Activated gamma-delta T cell (primary cell): ENCODE measurements around the gene ZNF407.

ENCODE experiments used
- DNase-seq: peaks from one replicate; lab custom pipeline; 2025; lab: John Stamatoyannopoulos, UW

Gene ZNF407

GRCh38 chr18:75104483-75104882 lies 506.8 kb downstream of the ZNF407 start:
- no peak for DNase-seq

GRCh38 chr18:75105551-75106254 lies 508.0 kb downstream of the ZNF407 start:
- no peak for DNase-seq

- DNase-seq: no peak
Observed at GRCh38 chr18:75106746-75107145, 509.1 kb downstream of the ZNF407 start.

- no peak for DNase-seq
Observed at GRCh38 chr18:75107196-75107930, 509.7 kb downstream of the ZNF407 start.

- DNase-seq: no peak
Observed at GRCh38 chr18:75107931-75108276, 510.2 kb downstream of the ZNF407 start.

- DNase-seq: no peak
Observed at GRCh38 chr18:75108579-75109318, 511.1 kb downstream of the ZNF407 start.

- no peak for DNase-seq
Observed at GRCh38 chr18:75109319-75109691, 511.6 kb downstream of the ZNF407 start.

GRCh38 chr18:75109819-75110218 lies 512.1 kb downstream of the ZNF407 start:
- no peak for DNase-seq

- DNase-seq: no peak
Observed at GRCh38 chr18:75110311-75110710, 512.6 kb downstream of the ZNF407 start.

GRCh38 chr18:75110846-75111415 lies 513.3 kb downstream of the ZNF407 start:
- no peak for DNase-seq

- DNase-seq: no peak
Observed at GRCh38 chr18:75111760-75112159, 514.1 kb downstream of the ZNF407 start.

- no peak for DNase-seq
Observed at GRCh38 chr18:75112186-75113096, 514.8 kb downstream of the ZNF407 start.

GRCh38 chr18:75113455-75113854 lies 515.8 kb downstream of the ZNF407 start:
- DNase-seq: no peak

- DNase-seq: no peak
Observed at GRCh38 chr18:75114231-75114764, 516.6 kb downstream of the ZNF407 start.
